Trophoblast cell (in vitro differentiated cells and primary cell): Measurements from ENCODE around the gene LINGO3.
A peak's percentile ranks its signal among the peaks of the same experiment; 100 is the strongest.

Experiments
- DNase-seq, 2 donors: peaks; one replicate each; pipeline ENCODE4 v3.0.0-alpha.2; 2016
- H2AFZ ChIP-seq: 2 replicates; pipeline ENCODE4 v1.6.1; 2013; ENCODE audit warnings: low read length, moderate library complexity, mild to moderate bottlenecking; ENCODE audit not compliant: insufficient read depth, poor library complexity
- H2AK5ac ChIP-seq: 2 replicates; pipeline ENCODE4 v1.6.1; 2013; ENCODE audit warnings: mild to moderate bottlenecking, low read length
- H2BK120ac ChIP-seq: 2 replicates; pipeline ENCODE4 v1.6.1; 2013; ENCODE audit warnings: low read length, mild to moderate bottlenecking, moderate library complexity; ENCODE audit not compliant: insufficient read depth, poor library complexity
- H2BK12ac ChIP-seq: 2 replicates; pipeline ENCODE4 v1.6.1; 2013; ENCODE audit warnings: mild to moderate bottlenecking, low read length, moderate library complexity
- H2BK5ac ChIP-seq: 2 replicates; pipeline ENCODE4 v1.6.1; 2013; ENCODE audit warnings: low read length, low read depth, moderate library complexity, mild to moderate bottlenecking; ENCODE audit not compliant: poor library complexity
- H3K14ac ChIP-seq: 2 replicates; pipeline ENCODE4 v1.6.1; 2013; ENCODE audit warnings: mild to moderate bottlenecking, low read length
- H3K18ac ChIP-seq: 2 replicates; pipeline ENCODE4 v1.6.1; 2013; ENCODE audit warnings: mild to moderate bottlenecking, low read length
- H3K23ac ChIP-seq: 2 replicates; pipeline ENCODE4 v1.6.1; 2013; ENCODE audit warnings: low read length
- H3K27ac ChIP-seq: 2 replicates; pipeline ENCODE4 v1.5.1; 2013; ENCODE audit warnings: low read depth, mild to moderate bottlenecking, inconsistent platforms, low read length, moderate library complexity
- H3K27me3 ChIP-seq: 2 replicates; pipeline ENCODE4 v1.6.1; 2013; ENCODE audit warnings: inconsistent platforms, mild to moderate bottlenecking, low read length, moderate library complexity; ENCODE audit not compliant: insufficient read depth
- H3K36me3 ChIP-seq, 2 experiments: 1 replicate in 1 of 2; 2 replicates in 1 of 2; pipeline ENCODE4 v1.6.1; 2013; ENCODE audit warnings: low read length in 2 of 2, mild to moderate bottlenecking in 2 of 2, moderate library complexity in 1 of 2; ENCODE audit not compliant: insufficient read depth in 2 of 2, control insufficient read depth in 1 of 2
- H3K4ac ChIP-seq: 2 replicates; pipeline ENCODE4 v1.6.1; 2013; ENCODE audit warnings: low read depth, mild to moderate bottlenecking, low read length, moderate library complexity
- H3K4me1 ChIP-seq, 2 experiments: 1 replicate in 1 of 2; 2 replicates in 1 of 2; pipeline ENCODE4 v1.6.1; 2013; ENCODE audit warnings: low read length in 2 of 2, mild to moderate bottlenecking in 2 of 2, moderate library complexity in 1 of 2; ENCODE audit not compliant: insufficient read depth in 2 of 2, control insufficient read depth in 1 of 2
- H3K4me2 ChIP-seq: 2 replicates; pipeline ENCODE4 v1.6.1; 2013; ENCODE audit warnings: inconsistent platforms, mild to moderate bottlenecking, low read length, moderate library complexity
- H3K4me3 ChIP-seq: 2 replicates; pipeline ENCODE4 v1.5.1; 2013; ENCODE audit warnings: mild to moderate bottlenecking, low read depth, low read length, inconsistent platforms
- H3K79me1 ChIP-seq: one replicate; pipeline ENCODE4 v1.6.1; 2013; ENCODE audit warnings: low read length
- H3K79me2 ChIP-seq: 2 replicates; pipeline ENCODE4 v1.6.1; 2013; ENCODE audit warnings: low read length, mild to moderate bottlenecking; ENCODE audit not compliant: control insufficient read depth, insufficient read depth, poor library complexity
- H3K9ac ChIP-seq: 2 replicates; pipeline ENCODE4 v1.6.1; 2013; ENCODE audit warnings: mild to moderate bottlenecking, low read length
- H3K9me3 ChIP-seq: 2 replicates; pipeline ENCODE4 v1.6.1; 2013; ENCODE audit warnings: low read depth, mild to moderate bottlenecking, control low read depth, inconsistent platforms, low read length; ENCODE audit not compliant: insufficient read depth
- H4K12ac ChIP-seq: 2 replicates; pipeline ENCODE4 v1.6.1; 2013; ENCODE audit warnings: low read depth, mild to moderate bottlenecking, low read length, moderate library complexity
- H4K8ac ChIP-seq: 2 replicates; pipeline ENCODE4 v1.6.1; 2013; ENCODE audit warnings: low read depth, mild to moderate bottlenecking, low read length, moderate library complexity
- H4K91ac ChIP-seq: one replicate; pipeline ENCODE4 v1.6.1; 2013; ENCODE audit warnings: low read depth, mild to moderate bottlenecking, low read length, moderate library complexity
- WGBS: extraction: QIAGEN DNeasy Blood & Tissue Kit; methylation state at CpG from one replicate; pipeline ENCODE4 v1.1.7; 2013; ENCODE audit warnings: missing lambda C conversion rate; ENCODE audit not compliant: insufficient read length, insufficient coverage; ENCODE audit errors: extremely low coverage; 5-methylcytosine and 5-hydroxymethylcytosine counted together

Gene LINGO3

DNA sequence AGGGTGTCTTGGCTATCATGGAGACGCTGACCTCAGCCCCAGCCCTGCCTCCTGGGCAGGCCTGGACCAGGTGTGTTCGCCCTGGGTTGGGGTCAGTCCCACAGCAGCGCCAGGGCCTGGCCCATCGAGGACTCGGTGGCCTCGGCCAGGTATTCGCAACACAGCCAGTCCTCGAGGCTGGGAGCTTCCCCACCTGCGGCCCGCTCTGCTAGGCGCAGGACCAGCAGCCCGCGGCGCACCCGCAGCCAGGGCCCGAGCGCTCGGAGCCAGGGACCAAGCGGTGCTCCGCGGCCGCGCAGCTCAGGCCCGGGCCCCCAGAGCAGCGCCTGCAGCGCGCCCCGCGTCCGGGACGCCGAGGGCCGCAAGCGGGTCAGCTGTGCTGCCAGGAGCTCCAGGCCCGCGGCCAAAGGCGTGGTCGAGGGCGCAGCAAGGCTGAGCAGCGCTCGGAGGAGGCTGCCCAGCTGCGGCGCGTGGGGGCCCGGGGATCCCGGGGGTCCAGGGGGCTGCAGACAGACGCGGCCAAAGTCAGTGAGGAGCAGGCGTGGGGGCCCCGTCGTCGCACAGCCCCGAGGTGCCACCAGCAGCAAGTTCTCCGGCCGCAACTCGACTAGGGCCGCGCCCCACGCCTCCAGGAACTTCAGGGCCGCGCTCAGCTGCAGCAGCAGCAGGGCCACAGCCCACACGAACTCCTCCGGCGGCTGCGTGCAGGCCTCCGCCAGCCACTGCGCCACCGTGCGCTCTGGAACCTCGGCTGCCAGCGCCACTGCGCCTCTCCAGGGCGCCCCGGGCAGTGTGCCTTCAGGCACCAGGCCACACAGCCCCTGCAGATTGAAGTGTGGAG lies 32.1 kb downstream of the LINGO3 start:
- no peak overlapping the region for H2BK5ac ChIP-seq
- peak; percentile 68 to 76 for DNase-seq
- no peak overlapping the region for H2AK5ac ChIP-seq
- H3K4me2 ChIP-seq, result no peak overlapping the region
- peak overlapping the region; percentile 2 for H3K27ac ChIP-seq
- no peak overlapping the region for H3K18ac ChIP-seq
- H2AFZ ChIP-seq, result no peak overlapping the region
- H4K91ac ChIP-seq, result no peak overlapping the region
- H3K36me3 ChIP-seq, result peaks cover 32 to 39% of the 10 kb centered on the region in 2 experiments
- no peak overlapping the region for H4K8ac ChIP-seq
- H3K9ac ChIP-seq, result no peak overlapping the region
- H2BK120ac ChIP-seq, result no peak overlapping the region
- H3K4me3 ChIP-seq, result no peak overlapping the region
- no peak overlapping the region for H3K4ac ChIP-seq
- H3K14ac ChIP-seq, result no peak overlapping the region
- no peak overlapping the region for H3K23ac ChIP-seq
- H3K4me1 ChIP-seq, result peaks cover 12 to 14% of the 10 kb centered on the region in 2 experiments
- H4K12ac ChIP-seq, result no peak overlapping the region
- peaks cover 5% of the 10 kb centered on the region for H3K79me1 ChIP-seq
- H3K27me3 ChIP-seq, result no peaks in the 10 kb centered on the region
- H3K79me2 ChIP-seq, result peaks cover 14% of the 10 kb centered on the region
- H2BK12ac ChIP-seq, result no peak overlapping the region
- no peaks in the 10 kb centered on the region for H3K9me3 ChIP-seq
- no CpG with 5 or more reads among the region's 74 CpGs for WGBS

DNA sequence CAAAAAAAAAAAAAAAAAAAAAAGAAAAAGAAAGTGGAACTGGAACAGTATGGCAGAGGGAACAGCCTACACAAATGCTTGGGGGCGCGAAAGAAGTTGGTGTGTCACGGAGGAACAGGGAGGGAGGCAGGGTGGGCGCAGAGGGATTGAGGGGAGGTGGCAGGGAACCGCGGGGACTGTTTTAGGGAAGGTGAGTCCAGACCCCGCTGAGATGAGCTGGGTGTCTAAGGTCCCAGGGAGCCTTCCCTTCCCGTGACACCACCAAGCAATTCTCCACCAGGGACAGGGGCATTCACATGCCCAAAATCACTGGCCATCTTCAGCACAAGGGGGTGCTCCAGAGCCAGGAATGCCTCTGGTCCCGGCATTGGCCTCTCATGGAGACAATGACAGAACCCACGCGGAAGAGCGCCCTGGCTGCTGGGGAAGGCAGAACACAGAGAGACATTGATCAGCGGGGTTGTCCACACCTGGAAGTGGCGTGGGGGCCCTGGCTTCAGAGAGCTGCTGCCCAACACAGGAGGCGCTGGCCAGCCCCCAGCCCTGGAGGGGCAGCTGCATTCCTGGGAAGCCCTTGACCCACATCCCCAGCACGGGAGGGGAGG lies 32.9 kb downstream of the LINGO3 start:
- DNase-seq, result peak in 1 of 2 donors; percentile 69
- Histone ChIP-seq H3K27ac (peak overlapping the region; percentile 2), H4K91ac (no peak overlapping the region), H3K14ac (no peak overlapping the region), H3K18ac (no peak overlapping the region), H3K4me1 (peaks cover 12 to 14% of the 10 kb centered on the region in 2 experiments), H3K4ac (no peak overlapping the region), H3K79me1 (peaks cover 12% of the 10 kb centered on the region), H3K4me3 (no peak overlapping the region), H3K27me3 (no peaks in the 10 kb centered on the region), H3K9me3 (no peaks in the 10 kb centered on the region), H2AK5ac (no peak overlapping the region), H4K8ac (no peak overlapping the region), H4K12ac (no peak overlapping the region), H2BK120ac (no peak overlapping the region), H3K23ac (no peak overlapping the region), H3K79me2 (peaks cover 21% of the 10 kb centered on the region), H2BK5ac (no peak overlapping the region), H2AFZ (no peak overlapping the region), H2BK12ac (no peak overlapping the region), H3K4me2 (no peak overlapping the region), H3K36me3 (peaks cover 32 to 39% of the 10 kb centered on the region in 2 experiments), H3K9ac (no peak overlapping the region)
- no CpG with 5 or more reads among the region's 16 CpGs for WGBS

GRCh38 chr19:2274185-2274711 lies 33.7 kb downstream of the LINGO3 start:
- Histone ChIP-seq H4K91ac (no peak overlapping the region), H3K4ac (peak overlapping the region; percentile 47), H2AFZ (no peak overlapping the region), H3K4me2 (peak overlapping the region; percentile 33), H2BK120ac (no peak overlapping the region), H3K27me3 (no peaks in the 10 kb centered on the region), H3K79me1 (peaks cover 18% of the 10 kb centered on the region), H4K8ac (peak overlapping the region; percentile 55), H3K18ac (peak overlapping the region; percentile 54), H3K4me1 (peaks cover 12 to 14% of the 10 kb centered on the region in 2 experiments), H3K23ac (no peak overlapping the region), H2BK5ac (no peak overlapping the region), H3K27ac (peak overlapping the region; percentile 29), H3K9me3 (no peaks in the 10 kb centered on the region), H2AK5ac (no peak overlapping the region), H3K14ac (no peak overlapping the region), H3K9ac (peak overlapping the region; percentile 36), H3K36me3 (peaks cover 32 to 39% of the 10 kb centered on the region in 2 experiments), H3K79me2 (peaks cover 27% of the 10 kb centered on the region), H2BK12ac (no peak overlapping the region), H4K12ac (no peak overlapping the region), H3K4me3 (no peak overlapping the region)
- no peak for DNase-seq
- no CpG with 5 or more reads among the region's 9 CpGs for WGBS

- Histone ChIP-seq H3K23ac (no peak overlapping the region), H2BK5ac (no peak overlapping the region), H3K27me3 (no peaks in the 10 kb centered on the region), H3K79me1 (peaks cover 20% of the 10 kb centered on the region), H3K4me2 (peak overlapping the region; percentile 56), H2AK5ac (no peak overlapping the region), H2BK12ac (no peak overlapping the region), H3K79me2 (peaks cover 27% of the 10 kb centered on the region), H4K91ac (peak overlapping the region; percentile 10), H4K8ac (peak overlapping the region; percentile 55), H4K12ac (peak overlapping the region; percentile 29), H3K4me1 (peaks cover 12 to 14% of the 10 kb centered on the region in 2 experiments), H3K9me3 (no peaks in the 10 kb centered on the region), H3K4me3 (no peak overlapping the region), H3K36me3 (peaks cover 32 to 39% of the 10 kb centered on the region in 2 experiments), H2BK120ac (no peak overlapping the region), H3K18ac (peak overlapping the region; percentile 54), H3K9ac (no peak overlapping the region), H2AFZ (no peak overlapping the region), H3K27ac (peak overlapping the region; percentile 29), H3K4ac (peak overlapping the region; percentile 49), H3K14ac (no peak overlapping the region)
- WGBS, result no CpG with 5 or more reads among the region's 45 CpGs
- peak; percentile 77 to 83 for DNase-seq
Observed at GRCh38 chr19:2273356-2274184, 34.4 kb downstream of the LINGO3 start.
